ENCODE data around the gene UROC1. TPM values are rescaled to one million over a fixed set of nuclear protein-coding genes. Genes with fewer than 3 reads are reported as not detected.
A peak's percentile ranks its signal among the peaks of the same experiment; 100 is the strongest.

Gene UROC1
- total and polyA plus RNA-seq, 9 of the 15 experiments (the other 6 are each of a cell fraction or from before 2014, with no cell fraction given): not detected

DNA sequence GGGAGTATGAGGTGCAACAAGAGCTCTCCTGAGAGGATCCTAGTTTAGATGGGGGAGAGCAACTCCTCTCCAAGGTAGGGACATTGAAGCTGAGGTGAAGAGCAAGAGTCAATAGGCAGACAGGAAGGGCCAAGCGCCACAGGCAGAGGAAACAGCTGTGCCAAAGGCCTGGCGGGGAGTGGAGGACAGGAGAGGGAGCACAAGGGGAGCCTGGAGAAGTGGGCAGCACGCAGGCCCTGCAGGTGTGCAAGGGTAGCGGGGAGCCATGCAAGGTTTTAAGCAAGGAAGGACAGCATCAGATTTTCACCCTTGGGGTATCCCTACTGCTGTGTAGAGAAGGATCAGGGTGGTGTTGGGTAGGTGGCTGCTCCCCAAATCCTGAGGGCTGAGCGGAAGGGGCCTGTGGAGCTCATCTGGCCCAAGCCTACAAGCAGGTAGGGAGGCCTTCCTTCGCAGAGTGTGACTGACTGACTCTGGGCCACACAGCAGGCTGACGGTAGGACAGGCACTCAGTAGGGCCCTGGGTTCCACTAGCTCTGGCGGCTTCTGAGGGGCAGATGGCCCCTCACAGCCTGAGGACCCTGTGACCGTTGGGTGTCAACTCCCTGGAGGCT, 19.6 kb upstream of the UROC1 start:
- WGBS (ENCODE audit: insufficient coverage, low coverage, missing lambda C conversion rate): 47% methylated on average over 6 of the region's 9 CpGs
- peaks cover 0 to 6% of the 10 kb centered on the region in 2 experiments; a peak in 1 of 5 replicates for H3K27me3 ChIP-seq (ENCODE audit: control insufficient read depth in 2 of 2, insufficient read depth in 2 of 2, low read length in 2 of 2)
- intact Hi-C loops (cut with micrococcal nuclease): no loop called here
- ChIA-PET POLR2A (no interaction called here), CTCF (ENCODE audit: low intra/inter-chr PET ratio) (no interaction called here)
- in situ Hi-C loops (cut with MboI): no loop called here
- H4K20me1 ChIP-seq (replicated peaks; ENCODE audit: control insufficient read depth, insufficient read depth, low read length): no peaks in the 10 kb centered on the region
- no peak for FAIRE-seq
- no peaks in the 10 kb centered on the region for H3K9me1 ChIP-seq (ENCODE audit: control insufficient read depth, insufficient read depth, low read length)
- peaks cover 14 to 23% of the 10 kb centered on the region in 2 experiments for H3K4me1 ChIP-seq (replicated peaks in 1 of 2; ENCODE audit: control insufficient read depth in 2 of 2, insufficient read depth in 2 of 2, low read length in 2 of 2)
- no peak overlapping the region for H2AFZ ChIP-seq (ENCODE audit: low read depth, low read length)
- no peaks in the 10 kb centered on the region for H3K36me3 ChIP-seq (ENCODE audit: control insufficient read depth, insufficient read depth, low read length)
- H3K4me2 ChIP-seq (ENCODE audit: insufficient read depth, low read length): no peak overlapping the region
- peaks cover 2% of the 10 kb centered on the region for H3K9me3 ChIP-seq (replicated peaks; ENCODE audit: control insufficient read depth, insufficient read depth, low read depth, low read length)
- BruUV-seq (replicated peaks): no TSS peak
- ATAC-seq: peak; percentile 35; the same call in 2 of the 3 replicates
- H3K79me2 ChIP-seq (ENCODE audit: control insufficient read depth, insufficient read depth, low read length): no peaks in the 10 kb centered on the region
- no peak overlapping the region for H3K27ac ChIP-seq (ENCODE audit: extremely low read depth, low read depth, low read length)
- TF ChIP-seq, protein P1, sequence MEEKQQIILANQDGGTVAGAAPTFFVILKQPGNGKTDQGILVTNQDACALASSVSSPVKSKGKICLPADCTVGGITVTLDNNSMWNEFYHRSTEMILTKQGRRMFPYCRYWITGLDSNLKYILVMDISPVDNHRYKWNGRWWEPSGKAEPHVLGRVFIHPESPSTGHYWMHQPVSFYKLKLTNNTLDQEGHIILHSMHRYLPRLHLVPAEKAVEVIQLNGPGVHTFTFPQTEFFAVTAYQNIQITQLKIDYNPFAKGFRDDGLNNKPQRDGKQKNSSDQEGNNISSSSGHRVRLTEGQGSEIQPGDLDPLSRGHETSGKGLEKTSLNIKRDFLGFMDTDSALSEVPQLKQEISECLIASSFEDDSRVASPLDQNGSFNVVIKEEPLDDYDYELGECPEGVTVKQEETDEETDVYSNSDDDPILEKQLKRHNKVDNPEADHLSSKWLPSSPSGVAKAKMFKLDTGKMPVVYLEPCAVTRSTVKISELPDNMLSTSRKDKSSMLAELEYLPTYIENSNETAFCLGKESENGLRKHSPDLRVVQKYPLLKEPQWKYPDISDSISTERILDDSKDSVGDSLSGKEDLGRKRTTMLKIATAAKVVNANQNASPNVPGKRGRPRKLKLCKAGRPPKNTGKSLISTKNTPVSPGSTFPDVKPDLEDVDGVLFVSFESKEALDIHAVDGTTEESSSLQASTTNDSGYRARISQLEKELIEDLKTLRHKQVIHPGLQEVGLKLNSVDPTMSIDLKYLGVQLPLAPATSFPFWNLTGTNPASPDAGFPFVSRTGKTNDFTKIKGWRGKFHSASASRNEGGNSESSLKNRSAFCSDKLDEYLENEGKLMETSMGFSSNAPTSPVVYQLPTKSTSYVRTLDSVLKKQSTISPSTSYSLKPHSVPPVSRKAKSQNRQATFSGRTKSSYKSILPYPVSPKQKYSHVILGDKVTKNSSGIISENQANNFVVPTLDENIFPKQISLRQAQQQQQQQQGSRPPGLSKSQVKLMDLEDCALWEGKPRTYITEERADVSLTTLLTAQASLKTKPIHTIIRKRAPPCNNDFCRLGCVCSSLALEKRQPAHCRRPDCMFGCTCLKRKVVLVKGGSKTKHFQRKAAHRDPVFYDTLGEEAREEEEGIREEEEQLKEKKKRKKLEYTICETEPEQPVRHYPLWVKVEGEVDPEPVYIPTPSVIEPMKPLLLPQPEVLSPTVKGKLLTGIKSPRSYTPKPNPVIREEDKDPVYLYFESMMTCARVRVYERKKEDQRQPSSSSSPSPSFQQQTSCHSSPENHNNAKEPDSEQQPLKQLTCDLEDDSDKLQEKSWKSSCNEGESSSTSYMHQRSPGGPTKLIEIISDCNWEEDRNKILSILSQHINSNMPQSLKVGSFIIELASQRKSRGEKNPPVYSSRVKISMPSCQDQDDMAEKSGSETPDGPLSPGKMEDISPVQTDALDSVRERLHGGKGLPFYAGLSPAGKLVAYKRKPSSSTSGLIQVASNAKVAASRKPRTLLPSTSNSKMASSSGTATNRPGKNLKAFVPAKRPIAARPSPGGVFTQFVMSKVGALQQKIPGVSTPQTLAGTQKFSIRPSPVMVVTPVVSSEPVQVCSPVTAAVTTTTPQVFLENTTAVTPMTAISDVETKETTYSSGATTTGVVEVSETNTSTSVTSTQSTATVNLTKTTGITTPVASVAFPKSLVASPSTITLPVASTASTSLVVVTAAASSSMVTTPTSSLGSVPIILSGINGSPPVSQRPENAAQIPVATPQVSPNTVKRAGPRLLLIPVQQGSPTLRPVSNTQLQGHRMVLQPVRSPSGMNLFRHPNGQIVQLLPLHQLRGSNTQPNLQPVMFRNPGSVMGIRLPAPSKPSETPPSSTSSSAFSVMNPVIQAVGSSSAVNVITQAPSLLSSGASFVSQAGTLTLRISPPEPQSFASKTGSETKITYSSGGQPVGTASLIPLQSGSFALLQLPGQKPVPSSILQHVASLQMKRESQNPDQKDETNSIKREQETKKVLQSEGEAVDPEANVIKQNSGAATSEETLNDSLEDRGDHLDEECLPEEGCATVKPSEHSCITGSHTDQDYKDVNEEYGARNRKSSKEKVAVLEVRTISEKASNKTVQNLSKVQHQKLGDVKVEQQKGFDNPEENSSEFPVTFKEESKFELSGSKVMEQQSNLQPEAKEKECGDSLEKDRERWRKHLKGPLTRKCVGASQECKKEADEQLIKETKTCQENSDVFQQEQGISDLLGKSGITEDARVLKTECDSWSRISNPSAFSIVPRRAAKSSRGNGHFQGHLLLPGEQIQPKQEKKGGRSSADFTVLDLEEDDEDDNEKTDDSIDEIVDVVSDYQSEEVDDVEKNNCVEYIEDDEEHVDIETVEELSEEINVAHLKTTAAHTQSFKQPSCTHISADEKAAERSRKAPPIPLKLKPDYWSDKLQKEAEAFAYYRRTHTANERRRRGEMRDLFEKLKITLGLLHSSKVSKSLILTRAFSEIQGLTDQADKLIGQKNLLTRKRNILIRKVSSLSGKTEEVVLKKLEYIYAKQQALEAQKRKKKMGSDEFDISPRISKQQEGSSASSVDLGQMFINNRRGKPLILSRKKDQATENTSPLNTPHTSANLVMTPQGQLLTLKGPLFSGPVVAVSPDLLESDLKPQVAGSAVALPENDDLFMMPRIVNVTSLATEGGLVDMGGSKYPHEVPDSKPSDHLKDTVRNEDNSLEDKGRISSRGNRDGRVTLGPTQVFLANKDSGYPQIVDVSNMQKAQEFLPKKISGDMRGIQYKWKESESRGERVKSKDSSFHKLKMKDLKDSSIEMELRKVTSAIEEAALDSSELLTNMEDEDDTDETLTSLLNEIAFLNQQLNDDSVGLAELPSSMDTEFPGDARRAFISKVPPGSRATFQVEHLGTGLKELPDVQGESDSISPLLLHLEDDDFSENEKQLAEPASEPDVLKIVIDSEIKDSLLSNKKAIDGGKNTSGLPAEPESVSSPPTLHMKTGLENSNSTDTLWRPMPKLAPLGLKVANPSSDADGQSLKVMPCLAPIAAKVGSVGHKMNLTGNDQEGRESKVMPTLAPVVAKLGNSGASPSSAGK (IDR thresholded peaks at IDR 0.05): peak; percentile 16; the same call in 1 of the 2 replicates
- TF ChIP-seq ZNF140 (CRISPR knock-in tag; IDR thresholded peaks at IDR 0.05): no peak
- H3K4me3 ChIP-seq: no peak overlapping the region
- H3K9ac ChIP-seq (ENCODE audit: insufficient read depth in 1 of 2, low read depth in 2 of 2, low read length in 2 of 2): no peak overlapping the region; a peak in 1 of 4 replicates
- DNase-seq (ENCODE audit: extremely low read depth in 1 of 4, low spot score in 3 of 4): no peak
